C4-2B (cell line): ENCODE measurements around the gene ALOX15.

ENCODE experiments used
- ZFX ChIP-seq: fragments of 450-650 bp; IDR thresholded peaks from 2 replicates; pipeline ENCODE4 v1.6.1; 2017
- TF ChIP-seq, protein P1 (sequence below): fragments of 450-650 bp; conservative IDR thresholded peaks from 2 replicates; pipeline ENCODE4 v1.5.1; 2017; ENCODE audit warnings: mild to moderate bottlenecking

- TF ChIP-seq, protein P1, sequence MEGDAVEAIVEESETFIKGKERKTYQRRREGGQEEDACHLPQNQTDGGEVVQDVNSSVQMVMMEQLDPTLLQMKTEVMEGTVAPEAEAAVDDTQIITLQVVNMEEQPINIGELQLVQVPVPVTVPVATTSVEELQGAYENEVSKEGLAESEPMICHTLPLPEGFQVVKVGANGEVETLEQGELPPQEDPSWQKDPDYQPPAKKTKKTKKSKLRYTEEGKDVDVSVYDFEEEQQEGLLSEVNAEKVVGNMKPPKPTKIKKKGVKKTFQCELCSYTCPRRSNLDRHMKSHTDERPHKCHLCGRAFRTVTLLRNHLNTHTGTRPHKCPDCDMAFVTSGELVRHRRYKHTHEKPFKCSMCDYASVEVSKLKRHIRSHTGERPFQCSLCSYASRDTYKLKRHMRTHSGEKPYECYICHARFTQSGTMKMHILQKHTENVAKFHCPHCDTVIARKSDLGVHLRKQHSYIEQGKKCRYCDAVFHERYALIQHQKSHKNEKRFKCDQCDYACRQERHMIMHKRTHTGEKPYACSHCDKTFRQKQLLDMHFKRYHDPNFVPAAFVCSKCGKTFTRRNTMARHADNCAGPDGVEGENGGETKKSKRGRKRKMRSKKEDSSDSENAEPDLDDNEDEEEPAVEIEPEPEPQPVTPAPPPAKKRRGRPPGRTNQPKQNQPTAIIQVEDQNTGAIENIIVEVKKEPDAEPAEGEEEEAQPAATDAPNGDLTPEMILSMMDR, result no peak
- TF ChIP-seq ZFX, result no peak
Measured at GRCh38 chr17:4679658-4680057, 38.2 kb upstream of the ALOX15 start.
